ENCODE results near the gene GDPGP1.
A peak's percentile ranks its signal among the peaks of the same experiment; 100 is the strongest.

The GDPGP1 gene

GRCh38 chr15:90194655-90195054 lies 39.4 kb upstream of the GDPGP1 start:
- CTCF ChIA-PET = interaction anchor here (0.7 kb wide), 1 partner anchor 8 kb away, joined by 3 read pairs; no protein-coding TSS in a partner anchor
- TF ChIP-seq CTCF (IDR thresholded peaks at IDR 0.05; ENCODE audit: insufficient read depth, low read length, missing control alignments) = no peak
- no peak for DNase-seq (ENCODE audit: low read depth, low spot score)
- POLR2A ChIA-PET = no interaction called here
- H3K4me3 ChIP-seq (ENCODE audit: low read depth, low read length) = no peak overlapping the region

- peak overlapping the region; percentile 71 for H3K4me3 ChIP-seq (ENCODE audit: low read depth, low read length)
- DNase-seq (ENCODE audit: low read depth, low spot score) = no peak
- ChIA-PET POLR2A (interaction anchor here (0.8 to 1.4 kb wide), 3 partner anchors 20 to 313 kb away, joined by 3 to 5 read pairs (median 5); partner anchors contain the start of genes CIB1 and GDPGP1), CTCF (interaction anchor here (0.9 to 4.4 kb wide), 10 partner anchors 8 to 93 kb away, joined by 3 to 26 read pairs (median 4); no protein-coding TSS in a partner anchor)
- no peak for TF ChIP-seq CTCF (IDR thresholded peaks at IDR 0.05; ENCODE audit: insufficient read depth, low read length, missing control alignments)
These were observed 33.4 kb upstream of the GDPGP1 start for GRCh38 chr15:90200534-90201129.

GRCh38 chr15:90201130-90201943 lies 32.7 kb upstream of the GDPGP1 start, which contains the start of gene SEMA4B:
SEMA4B (plus strand) TSS chr15:90201330; CDS start chr15:90201579, 249 bp downstream.
- DNase-seq (ENCODE audit: low read depth, low spot score) = no peak
- no peak for TF ChIP-seq CTCF (IDR thresholded peaks at IDR 0.05; ENCODE audit: insufficient read depth, low read length, missing control alignments)
- POLR2A ChIA-PET = interaction anchor here (0.7 to 1.4 kb wide), 4 partner anchors 20 to 313 kb away, joined by 3 to 5 read pairs (median 4); partner anchors contain the start of genes CIB1 and GDPGP1
- CTCF ChIA-PET = interaction anchor here (0.8 to 4.4 kb wide), 12 partner anchors 9 to 92 kb away, joined by 3 to 26 read pairs (median 3); no protein-coding TSS in a partner anchor
- H3K4me3 ChIP-seq (ENCODE audit: low read depth, low read length) = peak within 1 kb of the TSS; percentile 71

- peak overlapping the region; percentile 71 for H3K4me3 ChIP-seq (ENCODE audit: low read depth, low read length)
- no peak for TF ChIP-seq CTCF (IDR thresholded peaks at IDR 0.05; ENCODE audit: insufficient read depth, low read length, missing control alignments)
- no peak for DNase-seq (ENCODE audit: low read depth, low spot score)
- CTCF ChIA-PET = interaction anchor here (0.8 to 4.4 kb wide), 8 partner anchors 8 to 66 kb away, joined by 3 to 26 read pairs (median 3); no protein-coding TSS in a partner anchor
- POLR2A ChIA-PET = interaction anchor here (0.7 to 0.8 kb wide), 2 partner anchors 230 to 314 kb away, joined by 3 to 5 read pairs; no protein-coding TSS in a partner anchor
These were observed 32.0 kb upstream of the GDPGP1 start for GRCh38 chr15:90201944-90202375.

GRCh38 chr15:90202929-90203328 lies 31.1 kb upstream of the GDPGP1 start:
- no peak for DNase-seq (ENCODE audit: low read depth, low spot score)
- no peak overlapping the region for H3K4me3 ChIP-seq (ENCODE audit: low read depth, low read length)
- ChIA-PET POLR2A (no interaction called here), CTCF (interaction anchor here (1.0 to 4.4 kb wide), 5 partner anchors 9 to 18 kb away, joined by 3 to 26 read pairs (median 4); no protein-coding TSS in a partner anchor)
- TF ChIP-seq CTCF (IDR thresholded peaks at IDR 0.05; ENCODE audit: insufficient read depth, low read length, missing control alignments) = no peak

Measured in AG04449 (cell line).